Measurements from ENCODE around the gene RNF113B. TPM values are rescaled to one million over a fixed set of nuclear protein-coding genes. Genes with fewer than 3 reads are reported as not detected.

Gene RNF113B
- total and polyA plus RNA-seq, 2 experiments from 2014 or later, result 0.19 TPM; not detected in 1

GRCh38 chr13:98217597-98217996, 40.5 kb upstream of the RNF113B start:
- H3K4me1 ChIP-seq (ENCODE audit: insufficient read depth), result peaks cover 14% of the 10 kb centered on the region
- H3F3A ChIP-seq (replicated peaks; ENCODE audit: low read depth), result 0 out of 2 replicates have a peak, but pooled peaks cover 3% of the 10 kb centered on the region
- no peak overlapping the region for H3K4me2 ChIP-seq
- Mint-ChIP-seq H3K27me3 (ENCODE audit: insufficient read depth, low read depth, poor library complexity) (peaks cover 7% of the 10 kb centered on the region), H3K36me3 (ENCODE audit: low read depth) (peaks cover 21% of the 10 kb centered on the region; the same call in 2 of the 3 replicates), H3K27ac (peak overlapping the region; percentile 41; the same call in 1 of the 2 replicates), H3K4me1 (peaks cover 43% of the 10 kb centered on the region), H3K4me3 (no peak overlapping the region), H3K9me3 (0 out of 3 replicates have a peak, but pooled peaks cover 2% of the 10 kb centered on the region)
- no peak overlapping the region for H3K4me3 ChIP-seq
- DNase-seq (ENCODE audit: low spot score), result no peak
- peaks cover 72% of the 10 kb centered on the region for H3K79me2 ChIP-seq (replicated peaks; ENCODE audit: insufficient read depth)
- no peak for ATAC-seq
- no peak overlapping the region for H2AFZ ChIP-seq
- H4K20me1 ChIP-seq (replicated peaks; ENCODE audit: insufficient read depth), result no peaks in the 10 kb centered on the region; the same call in none of the 2 replicates
- no peaks in the 10 kb centered on the region for H3K9me2 ChIP-seq (ENCODE audit: insufficient read depth)
- H3K27me3 ChIP-seq (ENCODE audit: insufficient read depth), result no peaks in the 10 kb centered on the region
- H3K36me3 ChIP-seq (ENCODE audit: insufficient read depth), result no peaks in the 10 kb centered on the region
- 0 out of 2 replicates have a peak overlapping the region, but pooled peaks have one; percentile 66 for H3K27ac ChIP-seq (ENCODE audit: low read depth)
- TF ChIP-seq EZH2 (IDR thresholded peaks at IDR 0.05; ENCODE audit: low read depth, unreplicated experiment) (no peak), POLR2AphosphoS5 (IDR thresholded peaks at IDR 0.05; ENCODE audit: low read depth) (no peak), REST (IDR thresholded peaks at IDR 0.05; ENCODE audit: unreplicated experiment) (no peak), ZNF331 (CRISPR knock-in tag; IDR thresholded peaks at IDR 0.05; ENCODE audit: low read depth) (no peak), CREB1 (CRISPR knock-in tag; IDR thresholded peaks at IDR 0.05; ENCODE audit: low read depth) (no peak), EZH2phosphoT487 (IDR thresholded peaks at IDR 0.05; ENCODE audit: unreplicated experiment) (no peak), ZNF114 (CRISPR knock-in tag; IDR thresholded peaks at IDR 0.05) (no peak)
- TF ChIP-seq, protein P1, sequence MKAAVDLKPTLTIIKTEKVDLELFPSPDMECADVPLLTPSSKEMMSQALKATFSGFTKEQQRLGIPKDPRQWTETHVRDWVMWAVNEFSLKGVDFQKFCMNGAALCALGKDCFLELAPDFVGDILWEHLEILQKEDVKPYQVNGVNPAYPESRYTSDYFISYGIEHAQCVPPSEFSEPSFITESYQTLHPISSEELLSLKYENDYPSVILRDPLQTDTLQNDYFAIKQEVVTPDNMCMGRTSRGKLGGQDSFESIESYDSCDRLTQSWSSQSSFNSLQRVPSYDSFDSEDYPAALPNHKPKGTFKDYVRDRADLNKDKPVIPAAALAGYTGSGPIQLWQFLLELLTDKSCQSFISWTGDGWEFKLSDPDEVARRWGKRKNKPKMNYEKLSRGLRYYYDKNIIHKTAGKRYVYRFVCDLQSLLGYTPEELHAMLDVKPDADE (IDR thresholded peaks at IDR 0.05), result no peak
- TF ChIP-seq, protein P2, sequence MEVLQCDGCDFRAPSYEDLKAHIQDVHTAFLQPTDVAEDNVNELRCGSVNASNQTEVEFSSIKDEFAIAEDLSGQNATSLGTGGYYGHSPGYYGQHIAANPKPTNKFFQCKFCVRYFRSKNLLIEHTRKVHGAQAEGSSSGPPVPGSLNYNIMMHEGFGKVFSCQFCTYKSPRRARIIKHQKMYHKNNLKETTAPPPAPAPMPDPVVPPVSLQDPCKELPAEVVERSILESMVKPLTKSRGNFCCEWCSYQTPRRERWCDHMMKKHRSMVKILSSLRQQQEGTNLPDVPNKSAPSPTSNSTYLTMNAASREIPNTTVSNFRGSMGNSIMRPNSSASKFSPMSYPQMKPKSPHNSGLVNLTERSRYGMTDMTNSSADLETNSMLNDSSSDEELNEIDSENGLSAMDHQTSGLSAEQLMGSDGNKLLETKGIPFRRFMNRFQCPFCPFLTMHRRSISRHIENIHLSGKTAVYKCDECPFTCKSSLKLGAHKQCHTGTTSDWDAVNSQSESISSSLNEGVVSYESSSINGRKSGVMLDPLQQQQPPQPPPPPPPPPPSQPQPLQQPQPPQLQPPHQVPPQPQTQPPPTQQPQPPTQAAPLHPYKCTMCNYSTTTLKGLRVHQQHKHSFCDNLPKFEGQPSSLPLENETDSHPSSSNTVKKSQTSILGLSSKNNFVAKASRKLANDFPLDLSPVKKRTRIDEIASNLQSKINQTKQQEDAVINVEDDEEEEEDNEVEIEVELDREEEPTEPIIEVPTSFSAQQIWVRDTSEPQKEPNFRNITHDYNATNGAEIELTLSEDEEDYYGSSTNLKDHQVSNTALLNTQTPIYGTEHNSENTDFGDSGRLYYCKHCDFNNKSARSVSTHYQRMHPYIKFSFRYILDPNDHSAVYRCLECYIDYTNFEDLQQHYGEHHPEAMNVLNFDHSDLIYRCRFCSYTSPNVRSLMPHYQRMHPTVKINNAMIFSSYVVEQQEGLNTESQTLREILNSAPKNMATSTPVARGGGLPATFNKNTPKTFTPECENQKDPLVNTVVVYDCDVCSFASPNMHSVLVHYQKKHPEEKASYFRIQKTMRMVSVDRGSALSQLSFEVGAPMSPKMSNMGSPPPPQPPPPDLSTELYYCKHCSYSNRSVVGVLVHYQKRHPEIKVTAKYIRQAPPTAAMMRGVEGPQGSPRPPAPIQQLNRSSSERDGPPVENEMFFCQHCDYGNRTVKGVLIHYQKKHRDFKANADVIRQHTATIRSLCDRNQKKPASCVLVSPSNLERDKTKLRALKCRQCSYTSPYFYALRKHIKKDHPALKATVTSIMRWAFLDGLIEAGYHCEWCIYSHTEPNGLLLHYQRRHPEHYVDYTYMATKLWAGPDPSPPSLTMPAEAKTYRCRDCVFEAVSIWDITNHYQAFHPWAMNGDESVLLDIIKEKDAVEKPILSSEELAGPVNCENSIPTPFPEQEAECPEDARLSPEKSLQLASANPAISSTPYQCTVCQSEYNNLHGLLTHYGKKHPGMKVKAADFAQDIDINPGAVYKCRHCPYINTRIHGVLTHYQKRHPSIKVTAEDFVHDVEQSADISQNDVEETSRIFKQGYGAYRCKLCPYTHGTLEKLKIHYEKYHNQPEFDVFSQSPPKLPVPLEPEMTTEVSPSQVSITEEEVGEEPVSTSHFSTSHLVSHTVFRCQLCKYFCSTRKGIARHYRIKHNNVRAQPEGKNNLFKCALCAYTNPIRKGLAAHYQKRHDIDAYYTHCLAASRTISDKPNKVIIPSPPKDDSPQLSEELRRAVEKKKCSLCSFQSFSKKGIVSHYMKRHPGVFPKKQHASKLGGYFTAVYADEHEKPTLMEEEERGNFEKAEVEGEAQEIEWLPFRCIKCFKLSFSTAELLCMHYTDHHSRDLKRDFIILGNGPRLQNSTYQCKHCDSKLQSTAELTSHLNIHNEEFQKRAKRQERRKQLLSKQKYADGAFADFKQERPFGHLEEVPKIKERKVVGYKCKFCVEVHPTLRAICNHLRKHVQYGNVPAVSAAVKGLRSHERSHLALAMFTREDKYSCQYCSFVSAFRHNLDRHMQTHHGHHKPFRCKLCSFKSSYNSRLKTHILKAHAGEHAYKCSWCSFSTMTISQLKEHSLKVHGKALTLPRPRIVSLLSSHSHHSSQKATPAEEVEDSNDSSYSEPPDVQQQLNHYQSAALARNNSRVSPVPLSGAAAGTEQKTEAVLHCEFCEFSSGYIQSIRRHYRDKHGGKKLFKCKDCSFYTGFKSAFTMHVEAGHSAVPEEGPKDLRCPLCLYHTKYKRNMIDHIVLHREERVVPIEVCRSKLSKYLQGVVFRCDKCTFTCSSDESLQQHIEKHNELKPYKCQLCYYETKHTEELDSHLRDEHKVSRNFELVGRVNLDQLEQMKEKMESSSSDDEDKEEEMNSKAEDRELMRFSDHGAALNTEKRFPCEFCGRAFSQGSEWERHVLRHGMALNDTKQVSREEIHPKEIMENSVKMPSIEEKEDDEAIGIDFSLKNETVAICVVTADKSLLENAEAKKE (CRISPR knock-in tag; IDR thresholded peaks at IDR 0.05), result no peak
